Neural progenitor cell (in vitro differentiated cells): ENCODE measurements around the gene DNAH7.

Experiments used
- CTCF ChIP-seq: fragments of 200-600 bp; sonication (generic); IDR thresholded peaks from 2 replicates; pipeline ENCODE4 v1.5.1; 2017; ENCODE audit warnings: antibody characterized with exemption, mild to moderate bottlenecking
- EZH2 ChIP-seq: fragments of 200-600 bp; sonication (generic); IDR thresholded peaks from 2 replicates; pipeline ENCODE4 v1.6.1; 2017; ENCODE audit warnings: antibody characterized with exemption, mild to moderate bottlenecking, moderate library complexity

GRCh38 chr2:195819276-195819675, 249.4 kb downstream of the DNAH7 start:
- TF ChIP-seq EZH2 (no peak), CTCF (no peak)
